Measurements from ENCODE around the gene HSPB8. TPM values are rescaled to one million over a fixed set of nuclear protein-coding genes. Genes with fewer than 3 reads are reported as not detected.

The HSPB8 gene
- total and polyA plus RNA-seq, 8 donors: 5.4 to 21.2 (median 9.7) TPM

GRCh38 chr12:119230807-119231206, 52.1 kb downstream of the HSPB8 start:
- FAIRE-seq: no peak
- Histone ChIP-seq H3K27ac (no peak overlapping the region), H3K9me3 (no peaks in the 10 kb centered on the region), H3K27me3 (peaks cover 0 to 7% (median 0%) of the 10 kb centered on the region in 4 donors), H3K4me3 (no peak overlapping the region), H3K4me1 (no peaks in the 10 kb centered on the region), H3K36me3 (no peaks in the 10 kb centered on the region)
- no peak for DNase-seq
- no peak for ATAC-seq
- 69 to 73% methylated on average over 5 of the region's 5 CpGs for WGBS, 2 donors
- intact Hi-C loops (cut with DNase I): no loop called here
- no peak for TF ChIP-seq CTCF (IDR thresholded peaks at IDR 0.05)

GRCh38 chr12:119231774-119232173, 53.0 kb downstream of the HSPB8 start:
- no peak overlapping the region for H3K27ac ChIP-seq
- TF ChIP-seq CTCF (IDR thresholded peaks at IDR 0.05): no peak
- no peak overlapping the region for H3K4me3 ChIP-seq
- ATAC-seq: no peak
- no peaks in the 10 kb centered on the region for H3K4me1 ChIP-seq
- peaks cover 0 to 7% (median 0%) of the 10 kb centered on the region in 4 donors for H3K27me3 ChIP-seq
- FAIRE-seq: no peak
- H3K9me3 ChIP-seq: no peaks in the 10 kb centered on the region
- H3K36me3 ChIP-seq: no peaks in the 10 kb centered on the region
- intact Hi-C loops (cut with DNase I): no loop called here
- DNase-seq: no peak
- 33 to 45% methylated on average over 4 of the region's 4 CpGs for WGBS, 2 donors

DNA sequence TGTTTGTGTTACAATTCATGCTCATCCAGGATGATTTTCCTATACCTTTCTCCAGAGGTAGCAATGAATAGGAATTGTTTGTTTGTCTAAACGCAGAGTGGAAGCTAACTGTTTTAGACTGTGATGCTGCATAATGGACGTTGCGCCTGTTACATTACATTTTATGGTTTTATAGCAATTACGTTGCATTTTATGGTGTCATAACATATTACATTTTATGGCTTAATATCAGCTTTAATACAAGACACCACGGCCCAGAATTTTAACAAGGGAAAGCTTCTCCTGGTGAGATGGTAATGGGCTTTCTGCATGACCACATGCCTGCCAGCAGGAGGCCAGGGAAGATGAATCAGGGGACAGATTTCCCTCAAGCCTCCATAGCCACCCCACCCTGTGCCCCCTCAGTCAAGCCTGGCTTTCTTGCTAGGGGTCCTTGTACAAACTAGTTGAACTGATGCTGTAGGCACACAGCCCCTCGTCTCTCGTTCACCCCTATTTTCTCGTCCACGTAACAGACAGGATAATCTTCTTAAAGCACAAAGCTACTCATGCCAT, 56.5 kb downstream of the HSPB8 start:
- Histone ChIP-seq H3K27me3 (peaks cover 0 to 7% (median 0%) of the 10 kb centered on the region in 4 donors), H3K27ac (no peak overlapping the region), H3K9me3 (no peaks in the 10 kb centered on the region), H3K36me3 (no peaks in the 10 kb centered on the region), H3K4me3 (no peak overlapping the region), H3K4me1 (no peaks in the 10 kb centered on the region)
- DNase-seq (no peak), FAIRE-seq (no peak), ATAC-seq (no peak)
- intact Hi-C loops (cut with DNase I): no loop called here
- no peak for TF ChIP-seq CTCF (IDR thresholded peaks at IDR 0.05)
- WGBS, 2 donors: 48 to 56% methylated on average over 9 of the region's 9 CpGs

DNA sequence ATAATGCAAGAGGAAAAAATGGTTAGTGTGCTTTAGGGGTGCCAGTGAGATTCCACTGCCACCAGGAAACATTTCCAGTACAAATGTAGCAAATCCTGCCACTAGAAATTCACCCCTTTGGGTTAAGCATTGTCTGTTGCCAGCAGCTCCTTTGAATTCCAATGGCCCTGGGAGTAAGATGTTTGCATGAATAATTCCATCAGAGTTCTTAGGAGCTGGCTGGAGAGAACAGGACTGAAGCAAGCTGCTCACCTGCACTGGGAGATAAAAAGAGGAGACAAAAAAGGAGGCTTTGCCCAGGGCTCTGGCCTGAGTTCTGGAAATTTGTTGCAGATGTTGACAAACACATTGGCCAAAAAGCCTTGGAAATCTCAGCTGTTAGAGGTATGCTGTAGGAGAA, 57.6 kb downstream of the HSPB8 start:
- no peaks in the 10 kb centered on the region for H3K4me1 ChIP-seq
- no peaks in the 10 kb centered on the region for H3K9me3 ChIP-seq
- no peak for TF ChIP-seq CTCF (IDR thresholded peaks at IDR 0.05)
- no peak overlapping the region for H3K4me3 ChIP-seq
- intact Hi-C loops (cut with DNase I): no loop called here
- DNase-seq (no peak), FAIRE-seq (no peak), ATAC-seq (no peak)
- no peaks in the 10 kb centered on the region for H3K36me3 ChIP-seq
- H3K27me3 ChIP-seq: no peaks in the 10 kb centered on the region
- no peak overlapping the region for H3K27ac ChIP-seq

GRCh38 chr12:119239040-119239439, 60.3 kb downstream of the HSPB8 start:
- H3K4me3 ChIP-seq: no peak overlapping the region
- intact Hi-C loops (cut with DNase I): no loop called here
- no peaks in the 10 kb centered on the region for H3K27me3 ChIP-seq
- FAIRE-seq (no peak), ATAC-seq (no peak), DNase-seq (no peak)
- no peaks in the 10 kb centered on the region for H3K36me3 ChIP-seq
- no peaks in the 10 kb centered on the region for H3K9me3 ChIP-seq
- WGBS, 2 donors: 31 to 33% methylated on average over 3 of the region's 3 CpGs
- no peak overlapping the region for H3K27ac ChIP-seq
- no peak for TF ChIP-seq CTCF (IDR thresholded peaks at IDR 0.05)
- no peaks in the 10 kb centered on the region for H3K4me1 ChIP-seq

All from pancreas (tissue), 10 donors.